Measurements from ENCODE around the gene DIP2C. TPM values are rescaled to one million over a fixed set of nuclear protein-coding genes. Genes with fewer than 3 reads are reported as not detected.

The DIP2C gene
- total RNA-seq, 1 donor from 2014 or later: 1.6 TPM

- H3K36me3 Mint-ChIP-seq (ENCODE audit: low read depth): no peaks in the 10 kb centered on the region
These were observed 62.2 kb downstream of the DIP2C start for GRCh38 chr10:627032-627992.

GRCh38 chr10:625751-626711 is 63.4 kb downstream of the DIP2C start:
- Mint-ChIP-seq H3K27me3 (ENCODE audit: low read depth) (peaks cover 7% of the 10 kb centered on the region), H3K4me3 (ENCODE audit: low read depth) (no peak overlapping the region), H3K9me3 (no peaks in the 10 kb centered on the region), H3K27ac (no peak overlapping the region), H3K4me1 (ENCODE audit: low read depth) (no peaks in the 10 kb centered on the region), H3K36me3 (ENCODE audit: low read depth) (no peaks in the 10 kb centered on the region)
- intact Hi-C loops (cut with micrococcal nuclease): no loop called here
- DNase-seq (ENCODE audit: low spot score): no peak

More at GRCh38 chr10:627032-627992, 62.2 kb downstream of the DIP2C start:
- Mint-ChIP-seq H3K4me1 (ENCODE audit: low read depth) (no peaks in the 10 kb centered on the region), H3K4me3 (ENCODE audit: low read depth) (no peak overlapping the region), H3K27me3 (ENCODE audit: low read depth) (peaks cover 4% of the 10 kb centered on the region), H3K9me3 (no peaks in the 10 kb centered on the region), H3K27ac (no peak overlapping the region)
- DNase-seq (ENCODE audit: low spot score): no peak
- intact Hi-C loops (cut with micrococcal nuclease): no loop called here

- no peak overlapping the region for H3K4me3 Mint-ChIP-seq (ENCODE audit: low read depth)
- intact Hi-C loops (cut with micrococcal nuclease): no loop called here
- H3K4me1 Mint-ChIP-seq (ENCODE audit: low read depth): no peaks in the 10 kb centered on the region
- H3K36me3 Mint-ChIP-seq (ENCODE audit: low read depth): no peaks in the 10 kb centered on the region
- H3K27me3 Mint-ChIP-seq (ENCODE audit: low read depth): peaks cover 10% of the 10 kb centered on the region
- no peak for DNase-seq (ENCODE audit: low spot score)
- no peak overlapping the region for H3K27ac Mint-ChIP-seq
- H3K9me3 Mint-ChIP-seq: no peaks in the 10 kb centered on the region
These were observed 64.2 kb downstream of the DIP2C start for GRCh38 chr10:625333-625696.

- no peak overlapping the region for H3K4me3 Mint-ChIP-seq (ENCODE audit: low read depth)
- H3K9me3 Mint-ChIP-seq: no peaks in the 10 kb centered on the region
- no peak for DNase-seq (ENCODE audit: low spot score)
- H3K4me1 Mint-ChIP-seq (ENCODE audit: low read depth): no peaks in the 10 kb centered on the region
- H3K36me3 Mint-ChIP-seq (ENCODE audit: low read depth): no peaks in the 10 kb centered on the region
- H3K27ac Mint-ChIP-seq: no peak overlapping the region
- peaks cover 12% of the 10 kb centered on the region for H3K27me3 Mint-ChIP-seq (ENCODE audit: low read depth)
- intact Hi-C loops (cut with micrococcal nuclease): no loop called here
These were observed 64.7 kb downstream of the DIP2C start for GRCh38 chr10:624605-625332.

- H3K27me3 Mint-ChIP-seq (ENCODE audit: low read depth): peaks cover 12% of the 10 kb centered on the region
- no peaks in the 10 kb centered on the region for H3K36me3 Mint-ChIP-seq (ENCODE audit: low read depth)
- intact Hi-C loops (cut with micrococcal nuclease): no loop called here
- no peak overlapping the region for H3K4me3 Mint-ChIP-seq (ENCODE audit: low read depth)
- no peaks in the 10 kb centered on the region for H3K9me3 Mint-ChIP-seq
- no peak overlapping the region for H3K27ac Mint-ChIP-seq
- DNase-seq (ENCODE audit: low spot score): no peak
- no peaks in the 10 kb centered on the region for H3K4me1 Mint-ChIP-seq (ENCODE audit: low read depth)
These were observed 65.2 kb downstream of the DIP2C start for GRCh38 chr10:624312-624604.

GRCh38 chr10:623477-624311 is 65.8 kb downstream of the DIP2C start:
- Mint-ChIP-seq H3K27ac (no peak overlapping the region), H3K4me1 (ENCODE audit: low read depth) (no peaks in the 10 kb centered on the region), H3K9me3 (no peaks in the 10 kb centered on the region), H3K4me3 (ENCODE audit: low read depth) (no peak overlapping the region), H3K27me3 (ENCODE audit: low read depth) (peaks cover 12% of the 10 kb centered on the region), H3K36me3 (ENCODE audit: low read depth) (no peaks in the 10 kb centered on the region)
- DNase-seq (ENCODE audit: low spot score): no peak
- intact Hi-C loops (cut with micrococcal nuclease): no loop called here

- Mint-ChIP-seq H3K4me1 (ENCODE audit: low read depth) (no peaks in the 10 kb centered on the region), H3K9me3 (no peaks in the 10 kb centered on the region), H3K4me3 (ENCODE audit: low read depth) (no peak overlapping the region), H3K27me3 (ENCODE audit: low read depth) (peaks cover 12% of the 10 kb centered on the region), H3K27ac (no peak overlapping the region), H3K36me3 (ENCODE audit: low read depth) (no peaks in the 10 kb centered on the region)
- intact Hi-C loops (cut with micrococcal nuclease): no loop called here
- no peak for DNase-seq (ENCODE audit: low spot score)
These were observed 66.5 kb downstream of the DIP2C start for GRCh38 chr10:623014-623413.

GRCh38 chr10:621981-622740 is 67.3 kb downstream of the DIP2C start:
- Mint-ChIP-seq H3K27me3 (ENCODE audit: low read depth) (peaks cover 12% of the 10 kb centered on the region), H3K4me1 (ENCODE audit: low read depth) (no peaks in the 10 kb centered on the region), H3K4me3 (ENCODE audit: low read depth) (no peak overlapping the region), H3K27ac (no peak overlapping the region), H3K36me3 (ENCODE audit: low read depth) (no peaks in the 10 kb centered on the region), H3K9me3 (no peaks in the 10 kb centered on the region)
- intact Hi-C loops (cut with micrococcal nuclease): no loop called here
- DNase-seq (ENCODE audit: low spot score): no peak

- no peaks in the 10 kb centered on the region for H3K36me3 Mint-ChIP-seq (ENCODE audit: low read depth)
- no peaks in the 10 kb centered on the region for H3K4me1 Mint-ChIP-seq (ENCODE audit: low read depth)
- intact Hi-C loops (cut with micrococcal nuclease): no loop called here
- H3K27me3 Mint-ChIP-seq (ENCODE audit: low read depth): peaks cover 12% of the 10 kb centered on the region
- no peak overlapping the region for H3K4me3 Mint-ChIP-seq (ENCODE audit: low read depth)
- no peaks in the 10 kb centered on the region for H3K9me3 Mint-ChIP-seq
- DNase-seq (ENCODE audit: low spot score): no peak
- no peak overlapping the region for H3K27ac Mint-ChIP-seq
These were observed 68.0 kb downstream of the DIP2C start for GRCh38 chr10:621513-621912.

- no peaks in the 10 kb centered on the region for H3K9me3 Mint-ChIP-seq
- no peak for DNase-seq (ENCODE audit: low spot score)
- H3K4me1 Mint-ChIP-seq (ENCODE audit: low read depth): no peaks in the 10 kb centered on the region
- H3K4me3 Mint-ChIP-seq (ENCODE audit: low read depth): no peak overlapping the region
- no peak overlapping the region for H3K27ac Mint-ChIP-seq
- H3K36me3 Mint-ChIP-seq (ENCODE audit: low read depth): no peaks in the 10 kb centered on the region
- intact Hi-C loops (cut with micrococcal nuclease): no loop called here
- peaks cover 12% of the 10 kb centered on the region for H3K27me3 Mint-ChIP-seq (ENCODE audit: low read depth)
These were observed 68.5 kb downstream of the DIP2C start for GRCh38 chr10:620971-621370.

- Mint-ChIP-seq H3K27ac (no peak overlapping the region), H3K9me3 (no peaks in the 10 kb centered on the region), H3K4me3 (ENCODE audit: low read depth) (no peak overlapping the region), H3K36me3 (ENCODE audit: low read depth) (no peaks in the 10 kb centered on the region), H3K4me1 (ENCODE audit: low read depth) (no peaks in the 10 kb centered on the region), H3K27me3 (ENCODE audit: low read depth) (peaks cover 12% of the 10 kb centered on the region)
- intact Hi-C loops (cut with micrococcal nuclease): no loop called here
- no peak for DNase-seq (ENCODE audit: low spot score)
These were observed 69.1 kb downstream of the DIP2C start for GRCh38 chr10:620417-620816.
